GM12865 (cell line): ENCODE results near the gene ATG9B.

Experiments used
- DNase-seq: peaks from one replicate; pipeline ENCODE4 v3.0.0; 2010; ENCODE audit warnings: low read depth
- H3K4me3 ChIP-seq: 2 replicates; pipeline ENCODE4 v1.5.1; 2011; ENCODE audit warnings: mild to moderate bottlenecking, low read depth, low read length, control low read depth
- CTCF ChIP-seq: IDR thresholded peaks from 2 replicates; pipeline ENCODE4 v1.5.1; 2011; ENCODE audit warnings: low read length, control low read depth, low read depth, inconsistent platforms; ENCODE audit not compliant: insufficient read depth; ENCODE audit errors: missing control alignments

Gene ATG9B

DNA sequence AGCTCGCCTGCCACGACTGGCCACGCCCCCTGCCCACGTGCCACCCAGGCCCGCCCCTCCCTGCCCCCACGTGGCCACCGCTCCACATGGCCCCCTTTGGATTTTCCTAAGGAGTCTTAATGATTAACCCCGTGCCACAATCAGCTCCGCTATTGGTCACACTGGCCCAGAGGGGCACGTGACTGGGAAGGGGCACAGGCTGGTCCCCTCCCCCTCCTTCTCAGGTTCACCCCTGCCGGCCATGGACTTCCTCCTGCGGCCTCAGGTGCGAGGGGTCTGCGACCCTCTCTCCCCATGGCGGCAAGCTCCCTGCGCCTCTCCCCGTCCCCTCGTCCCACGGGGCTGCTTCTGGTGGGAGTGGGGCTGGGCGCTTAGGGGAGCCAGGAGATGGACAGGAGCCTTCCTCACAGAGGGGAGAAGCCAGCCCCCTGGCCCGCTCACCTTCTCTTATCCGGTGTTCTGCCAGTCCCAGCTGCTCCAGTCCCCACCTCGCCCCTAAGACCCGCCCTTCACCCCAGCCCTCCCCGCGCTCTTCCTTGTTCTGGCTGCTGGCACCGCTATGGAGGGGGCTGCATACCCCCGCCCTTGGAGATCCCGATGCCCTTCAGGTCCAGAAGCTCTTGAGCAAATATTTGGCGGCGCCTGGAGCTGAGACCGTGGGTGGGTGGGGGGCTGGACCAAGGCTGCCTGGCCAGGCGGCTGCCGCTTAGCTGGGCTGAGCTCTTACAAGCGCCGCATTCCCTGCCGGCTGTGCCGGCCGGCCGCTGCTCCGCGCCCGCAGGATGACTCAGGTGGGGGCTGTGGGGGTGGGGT is 38.3 kb upstream of the ATG9B start:
- DNase-seq: no peak
- no peak overlapping the region for H3K4me3 ChIP-seq
- no peak for TF ChIP-seq CTCF

DNA sequence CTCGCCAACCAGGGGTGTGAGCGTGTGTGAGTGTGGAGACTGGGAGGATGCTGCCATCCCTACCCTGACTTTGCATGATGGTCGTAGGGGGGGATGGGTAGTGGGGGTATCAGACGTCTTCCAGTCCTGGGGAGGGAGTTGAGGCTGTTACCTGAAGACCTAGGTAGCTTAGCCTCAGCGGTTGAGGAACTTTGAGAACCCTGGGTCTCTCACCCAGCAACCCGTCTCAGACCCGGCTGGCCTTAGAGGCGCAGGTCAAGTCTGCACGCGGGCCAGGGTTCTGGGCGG is 37.8 kb upstream of the ATG9B start:
- DNase-seq: no peak
- H3K4me3 ChIP-seq: no peak overlapping the region
- TF ChIP-seq CTCF: no peak

DNA sequence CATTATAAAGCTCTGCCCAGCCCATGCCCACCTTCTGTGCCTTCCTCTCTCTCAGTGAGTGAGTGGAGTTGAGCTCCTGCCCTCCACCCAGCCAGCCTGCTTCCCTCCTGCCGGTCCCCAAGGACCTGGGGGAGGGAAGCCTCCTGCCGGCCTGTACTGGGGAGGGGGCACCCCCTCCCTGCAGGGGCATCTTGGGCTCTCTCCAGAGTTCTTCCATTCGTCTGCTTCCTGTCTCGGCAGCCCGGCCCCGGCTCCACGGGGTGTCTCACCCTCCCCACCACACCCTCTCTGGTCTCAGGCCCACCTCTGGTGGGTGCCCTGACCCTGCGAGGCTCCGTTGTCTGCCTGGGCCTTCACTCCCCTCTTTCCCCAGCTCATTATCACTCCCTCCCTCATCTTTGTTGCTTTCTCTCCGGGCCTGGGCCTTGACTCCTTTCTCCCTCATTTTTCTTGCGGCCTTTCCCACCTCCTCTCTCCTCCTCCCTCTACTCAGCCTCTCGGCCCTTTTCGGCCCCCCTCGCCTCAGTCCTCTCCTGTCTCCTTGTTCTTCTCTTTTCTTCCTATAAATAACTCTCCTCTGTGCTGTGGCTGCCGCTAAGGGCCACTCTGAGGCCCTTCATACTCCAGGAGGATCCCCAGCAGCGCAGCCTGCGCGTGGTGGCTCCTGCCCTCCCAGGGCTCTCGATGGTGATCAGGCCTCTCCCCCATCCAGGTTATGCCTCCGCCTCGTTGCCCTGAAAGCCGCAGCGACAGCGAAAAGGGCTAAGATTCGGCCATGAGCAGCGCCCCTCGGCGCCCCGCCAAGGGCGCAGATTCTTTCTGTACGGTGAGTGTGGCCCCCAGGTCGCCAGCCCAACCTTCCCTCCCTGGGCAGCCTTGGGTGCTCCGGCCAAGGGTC is 37.2 kb upstream of the ATG9B start:
- H3K4me3 ChIP-seq: no peak overlapping the region
- no peak for DNase-seq
- TF ChIP-seq CTCF: no peak

GRCh38 chr7:151060416-151061212 is 36.3 kb upstream of the ATG9B start:
- no peak for TF ChIP-seq CTCF
- no peak for DNase-seq
- peak overlapping the region; percentile 80 for H3K4me3 ChIP-seq

DNA sequence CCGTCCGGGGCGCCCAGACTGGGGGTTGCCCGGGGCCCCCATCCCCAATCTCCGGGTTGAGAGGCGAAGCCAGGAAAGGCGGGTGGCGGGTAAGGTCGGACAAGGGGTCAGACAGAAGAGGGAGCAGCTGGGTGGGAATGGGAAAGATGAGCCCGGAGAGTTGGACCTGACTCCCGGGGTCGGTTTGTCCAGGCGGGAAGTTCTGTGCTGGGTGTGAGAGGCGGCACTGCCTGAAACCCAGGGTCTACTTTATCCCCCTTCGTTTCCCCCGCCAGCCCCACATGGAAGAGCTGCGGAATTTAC is 35.8 kb upstream of the ATG9B start:
- DNase-seq: no peak
- no peak for TF ChIP-seq CTCF
- H3K4me3 ChIP-seq: peak overlapping the region; percentile 80

GRCh38 chr7:151059367-151060112 is 35.2 kb upstream of the ATG9B start, which contains the start of gene SLC4A2:
Gene SLC4A2 (plus strand): TSS chr7:151059589. CDS start chr7:151061988, 2,399 bp downstream.
- peak; percentile 79 for DNase-seq
- H3K4me3 ChIP-seq: peak within 1 kb of the TSS; percentile 80
- peak; percentile 70 for TF ChIP-seq CTCF
